SU-DHL-6 (cell line): ENCODE measurements around the gene FBN3.

Source experiments
- CTCF ChIP-seq: fragments of 200-600 bp; sonication (generic); IDR thresholded peaks from one replicate; pipeline ENCODE4 v1.5.1; 2017; ENCODE audit warnings: antibody characterized with exemption, mild to moderate bottlenecking, low read length, moderate library complexity; ENCODE audit not compliant: insufficient read depth, poor library complexity, severe bottlenecking
- EZH2phosphoT487 ChIP-seq: fragments of 200-600 bp; sonication (generic), shearing (Covaris generic); conservative IDR thresholded peaks from 2 replicates; pipeline ENCODE4 v1.6.1; 2018; ENCODE audit warnings: mild to moderate bottlenecking, antibody characterized with exemption, low read length, moderate library complexity, mixed read lengths

GRCh38 chr19:8080832-8081231 is 68.6 kb downstream of the FBN3 start:
- no peak for TF ChIP-seq CTCF
- TF ChIP-seq EZH2phosphoT487 = no peak
